GM12878 (cell line): ENCODE data around the gene DCTN5. TPM values are rescaled to one million over a fixed set of nuclear protein-coding genes. Genes with fewer than 3 reads are reported as not detected.

Source experiments
- ATAC-seq: fragments of 200-7000 bp; cut with Tn5 transposase; 3 replicates; pipeline ENCODE4 v1.9.1; 2020; ENCODE audit warnings: mild to moderate bottlenecking, moderate library complexity
- BruUV-seq: library from RNA; stranded (reverse); fragments of 400-500 nt; replicated peaks from 2 replicates; lab custom pipeline; 2021; lab: Mats Ljungman, UMichigan
- CTCF ChIA-PET: fragments of 300-600 bp; sonication (Branson Sonifier 250); formaldehyde crosslinking; extraction: SDS; loops from one replicate; lab custom pipeline; 2021; ENCODE audit warnings: inconsistent platforms; lab: Yijun Ruan, JAX
- POLR2A ChIA-PET: fragments of 350-600 bp; formaldehyde crosslinking; extraction: SDS; loops from one replicate; lab custom pipeline; 2021; ENCODE audit warnings: inconsistent platforms; lab: Charles Lee
- RAD21 ChIA-PET: fragments of 300-600 bp; sonication (Branson Sonifier 250); formaldehyde crosslinking; loops from one replicate; lab custom pipeline; 2023; ENCODE audit warnings: antibody characterized with exemption; ENCODE audit not compliant: unreplicated experiment; lab: Charles Lee
- SMC1A ChIA-PET: fragments of 300-600 bp; sonication (Branson Sonifier 250); formaldehyde crosslinking; loops from one replicate; lab custom pipeline; 2023; ENCODE audit not compliant: unreplicated experiment, uncharacterized antibody; lab: Charles Lee
- DNase-seq: peaks from one replicate; pipeline ENCODE4 v3.0.0-alpha.2; 2011; ENCODE audit warnings: low read depth, low spot score
- FAIRE-seq: peaks from 3 replicates; lab custom pipeline; 2011; peaks lifted over from hg19 to GRCh38; lab: Jason Lieb, UNC
- H2AFZ ChIP-seq: 2 replicates; pipeline ENCODE4 v1.6.0; 2011; ENCODE audit warnings: low read depth, low read length, control low read depth; ENCODE audit not compliant: control insufficient read depth
- H3K27ac ChIP-seq: 2 replicates; pipeline ENCODE4 v1.5.1; 2011; ENCODE audit warnings: control low read depth; ENCODE audit not compliant: control insufficient read depth, insufficient read depth
- H3K27me3 ChIP-seq, 2 experiments: replicated peaks in 1 of 2; 2 replicates each; pipeline versions ENCODE4 v1.6.0 to v1.6.1; 2011; ENCODE audit warnings: low read length in 1 of 2; ENCODE audit not compliant: control insufficient read depth in 2 of 2, insufficient read depth in 2 of 2
- H3K36me3 ChIP-seq, 2 experiments: 2 replicates each; pipeline ENCODE4 v1.5.1; 2011; ENCODE audit warnings: low read length in 1 of 2; ENCODE audit not compliant: control insufficient read depth in 2 of 2, insufficient read depth in 2 of 2
- H3K4me1 ChIP-seq: 2 replicates; pipeline ENCODE4 v1.6.1; 2011; ENCODE audit warnings: mild to moderate bottlenecking, low read length, moderate library complexity, mixed read lengths; ENCODE audit not compliant: control insufficient read depth, insufficient read depth
- H3K4me2 ChIP-seq: 2 replicates; pipeline ENCODE4 v1.6.0; 2011; ENCODE audit warnings: control low read depth; ENCODE audit not compliant: control insufficient read depth, insufficient read depth
- H3K4me3 ChIP-seq: fragments of 200-600 bp; sonication (generic); 2 replicates; pipeline ENCODE4 v1.5.1; 2016
- H3K79me2 ChIP-seq: 2 replicates; pipeline ENCODE4 v1.6.0; 2011; ENCODE audit warnings: low read length; ENCODE audit not compliant: control insufficient read depth, insufficient read depth
- H3K9ac ChIP-seq: 2 replicates; pipeline ENCODE4 v1.8.0; 2011; ENCODE audit warnings: low read length, control low read depth, mixed read lengths; ENCODE audit not compliant: control insufficient read depth, insufficient read depth
- H3K9me3 ChIP-seq: replicated peaks from 3 replicates; pipeline ENCODE4 v1.5.1; 2011; ENCODE audit warnings: mild to moderate bottlenecking, low read length; ENCODE audit not compliant: control insufficient read depth, insufficient read depth
- H4K20me1 ChIP-seq: 2 replicates; pipeline ENCODE4 v1.6.0; 2011; ENCODE audit not compliant: control insufficient read depth, insufficient read depth
- BACH1 ChIP-seq: fragments of 450-650 bp; IDR thresholded peaks from 2 replicates; pipeline ENCODE4 v1.6.1; 2017; ENCODE audit warnings: mild to moderate bottlenecking, borderline replicate concordance
- BCL11A ChIP-seq: IDR thresholded peaks from 2 replicates; pipeline ENCODE4 v1.6.1; 2011; ENCODE audit warnings: low read depth, low read length
- BRCA1 ChIP-seq: IDR thresholded peaks from 2 replicates; pipeline ENCODE4 v1.6.1; 2011; ENCODE audit warnings: low read depth, low read length, improper control_type of control experiment
- CBX5 ChIP-seq: sonication (generic); IDR thresholded peaks from 2 replicates; pipeline ENCODE4 v1.6.1; 2016; ENCODE audit warnings: low read depth, moderate library complexity, mild to moderate bottlenecking, inconsistent platforms
- CREB1 ChIP-seq: IDR thresholded peaks from 2 replicates; pipeline ENCODE4 v1.6.1; 2012; ENCODE audit warnings: low read depth, mild to moderate bottlenecking, inconsistent platforms
- CREM ChIP-seq: IDR thresholded peaks from 2 replicates; pipeline ENCODE4 v1.6.1; 2014; ENCODE audit warnings: antibody characterized with exemption, low read depth
- ESRRA ChIP-seq: IDR thresholded peaks from 2 replicates; pipeline ENCODE4 v1.6.1; 2012; ENCODE audit warnings: mild to moderate bottlenecking, low read length, improper control_type of control experiment
- GATAD2B ChIP-seq: fragments of 450-650 bp; conservative IDR thresholded peaks from 2 replicates; pipeline ENCODE4 v1.6.1; 2017; ENCODE audit warnings: low read depth, mild to moderate bottlenecking, moderate library complexity
- HCFC1 ChIP-seq: fragments of 150-350 bp; IDR thresholded peaks from 2 replicates; pipeline ENCODE4 v1.6.1; 2014; ENCODE audit warnings: low read length
- KLF5 ChIP-seq: fragments of 450-650 bp; IDR thresholded peaks from 2 replicates; pipeline ENCODE4 v1.6.1; 2014; ENCODE audit warnings: mild to moderate bottlenecking; ENCODE audit not compliant: partially characterized antibody
- NR2F1 ChIP-seq: fragments of 450-650 bp; conservative IDR thresholded peaks from 2 replicates; pipeline ENCODE4 v1.6.1; 2017; ENCODE audit warnings: mild to moderate bottlenecking
- PML ChIP-seq: IDR thresholded peaks from 2 replicates; pipeline ENCODE4 v1.6.1; 2012; ENCODE audit warnings: low read length, inconsistent platforms
- RBBP5 ChIP-seq: fragments of 200-600 bp; sonication (generic); conservative IDR thresholded peaks from 2 replicates; pipeline ENCODE4 v1.6.1; 2016
- RCOR1 ChIP-seq: conservative IDR thresholded peaks from 2 replicates; pipeline ENCODE4 v1.6.1; 2012; ENCODE audit warnings: low read depth, low read length, improper control_type of control experiment
- REST ChIP-seq: IDR thresholded peaks from 2 replicates; pipeline ENCODE4 v1.6.1; 2012; ENCODE audit warnings: mild to moderate bottlenecking, low read depth, low read length
- RUNX3 ChIP-seq: IDR thresholded peaks from 2 replicates; pipeline ENCODE4 v1.6.1; 2012; ENCODE audit warnings: low read length, inconsistent platforms
- SP1 ChIP-seq: IDR thresholded peaks from one replicate; pipeline ENCODE4 v1.6.1; 2011; ENCODE audit warnings: low read depth, low read length
- STAT3 ChIP-seq: IDR thresholded peaks from 2 replicates; pipeline ENCODE4 v1.6.1; 2011; ENCODE audit warnings: low read depth, low read length, improper control_type of control experiment
- TCF3 ChIP-seq: IDR thresholded peaks from 2 replicates; pipeline ENCODE4 v1.6.1; 2012; ENCODE audit warnings: low read depth, mild to moderate bottlenecking, low read length, borderline replicate concordance; ENCODE audit not compliant: insufficient read depth
- YY1 ChIP-seq: IDR thresholded peaks from 2 replicates; pipeline ENCODE4 v1.6.1; 2011; ENCODE audit warnings: low read depth, mild to moderate bottlenecking, low read length
- ZNF207 ChIP-seq: fragments of 450-650 bp; IDR thresholded peaks from 2 replicates; pipeline ENCODE4 v1.6.1; 2014; ENCODE audit warnings: antibody characterized with exemption, mild to moderate bottlenecking, borderline replicate concordance
- ZSCAN29 ChIP-seq: fragments of 450-650 bp; IDR thresholded peaks from 2 replicates; pipeline ENCODE4 v1.6.1; 2017; ENCODE audit warnings: mild to moderate bottlenecking, moderate library complexity
- WGBS: methylation state at CpG from one replicate; pipeline ENCODE4 v1.1.6; 2016; ENCODE audit warnings: low lambda C conversion rate; ENCODE audit not compliant: insufficient replicate concordance, insufficient coverage; ENCODE audit errors: missing lambda C conversion rate; 5-methylcytosine and 5-hydroxymethylcytosine counted together
- in situ Hi-C: fragments of 300-500 bp; cut with MboI; formaldehyde crosslinking; loops from 9 replicates; pipeline ENCODE4 v1.14.3; 2018; ENCODE audit warnings: mixed read lengths
- intact Hi-C: fragments of 100-400 bp; cut with micrococcal nuclease; formaldehyde crosslinking; loops from one replicate; pipeline ENCODE4 v1.14.2; 2022; ENCODE audit not compliant: unreplicated experiment
- polyA plus RNA-seq, 11 experiments: library from polyadenylated mRNA; depleted of rRNA in 4 of 11; unstranded in 6 of 11; stranded (reverse) in 5 of 11; fragments of >200 nt; fragmentation: Nextera tagmentation in 4 of 11; fragmentation: Illumina TruSeq in 1 of 11; extraction: Ambion mirVana in 4 of 11; extraction: Trizol in 1 of 11; gene quantifications; 1 replicate in 1 of 11; 2 replicates in 10 of 11; pipeline versions ENCODE4 v1.2.1 to v1.2.3, GENCODE V29; 2011 to 2016; ENCODE audit warnings: inconsistent platforms in 2 of 11, missing spikeins in 2 of 11, low read depth in 1 of 11
- total RNA-seq, 4 experiments: library from RNA; depleted of rRNA in 3 of 4; stranded (reverse); fragments of >200 nt in 3 of 4; fragmentation: Illumina TruSeq in 1 of 4; extraction: Trizol in 1 of 4; gene quantifications; 2 replicates each; pipeline versions ENCODE4 v1.2.1 to v1.2.3, GENCODE V29; 2013 to 2021

DCTN5 gene
- total and polyA plus RNA-seq, 10 of the 15 experiments (the other 5 are each of a cell fraction or from before 2014, with no cell fraction given): 49.1 to 153 (median 81.4) TPM

GRCh38 chr16:23651943-23652468 is 10.7 kb downstream of the DCTN5 start:
- ChIA-PET RAD21 (interaction anchor here (1.0 to 2.4 kb wide), 2 partner anchors 11 to 27 kb away, joined by 3 to 6 read pairs; partner anchors contain the start of genes PALB2 and PLK1), SMC1A (interaction anchor here (1.2 to 2.0 kb wide), 3 partner anchors 9 to 27 kb away, joined by 3 to 6 read pairs (median 4); partner anchors contain the start of gene PLK1), POLR2A (interaction anchor here (0.8 kb wide), 1 partner anchor 9 kb away, joined by 3 read pairs; no protein-coding TSS in a partner anchor), CTCF (interaction anchor here (1.0 to 1.6 kb wide), 3 partner anchors 10 to 21 kb away, joined by 3 read pairs; no protein-coding TSS in a partner anchor)
- DNase-seq: no peak
- H3K27me3 ChIP-seq: no peaks in the 10 kb centered on the region
- intact Hi-C loops: no loop called here
- H3K4me2 ChIP-seq: peak overlapping the region; percentile 78
- peak overlapping the region; percentile 35; the same call in 1 of the 2 replicates for H3K9ac ChIP-seq
- H3K27ac ChIP-seq: peak overlapping the region; percentile 81
- peak; percentile 60 for ATAC-seq
- no peaks in the 10 kb centered on the region for H3K9me3 ChIP-seq
- no TSS peak for BruUV-seq
- 19% methylated on average over 4 of the region's 4 CpGs for WGBS
- peaks cover 0 to 11% of the 10 kb centered on the region in 2 experiments; a peak in 2 of 4 replicates for H3K36me3 ChIP-seq
- in situ Hi-C loops: no loop called here
- H3K4me1 ChIP-seq: peaks cover 17% of the 10 kb centered on the region; the same call in 1 of the 2 replicates
- H3K4me3 ChIP-seq: peak overlapping the region; percentile 40; the same call in 1 of the 2 replicates
- no peak overlapping the region for H2AFZ ChIP-seq
- peak; percentile 84 for FAIRE-seq
- H3K79me2 ChIP-seq: peaks cover 41% of the 10 kb centered on the region
- no peaks in the 10 kb centered on the region for H4K20me1 ChIP-seq
- TF ChIP-seq SP1 (no peak), CBX5 (no peak), YY1 (no peak), ZNF207 (no peak), STAT3 (no peak), ZSCAN29 (no peak), BCL11A (no peak), RUNX3 (peak; percentile 24), CREB1 (peak; percentile 36; the same call in 1 of the 2 replicates), TCF3 (0 out of 2 replicates have a peak, but pooled peaks have one; percentile 12), HCFC1 (no peak), BRCA1 (no peak), ESRRA (peak; percentile 81; the same call in 1 of the 2 replicates), PML (no peak), CREM (peak; percentile 58; the same call in 1 of the 2 replicates), KLF5 (no peak), BACH1 (no peak), RCOR1 (no peak), RBBP5 (no peak), GATAD2B (no peak), NR2F1 (peak; percentile 74), REST (no peak)
